H1 (cell line): ENCODE results near the gene NCR2.
A peak's percentile ranks its signal among the peaks of the same experiment; 100 is the strongest.

ENCODE experiments used
- ASH2L ChIP-seq: fragments of 200-600, 300-600 bp; sonication (generic); IDR thresholded peaks from one replicate; pipeline ENCODE4 v1.7.1; 2017; ENCODE audit warnings: low read length
- CREB1 ChIP-seq: IDR thresholded peaks from 2 replicates; pipeline ENCODE4 v1.6.1; 2012; ENCODE audit warnings: inconsistent platforms
- CTCF ChIP-seq, 3 experiments: IDR thresholded peaks; 1 replicate in 2 of 3; 2 replicates in 1 of 3; pipeline versions ENCODE4 v1.5.1 to v1.6.1; 2011; ENCODE audit warnings: low read length in 3 of 3, mild to moderate bottlenecking in 3 of 3, inconsistent platforms in 2 of 3, low read depth in 1 of 3, moderate library complexity in 1 of 3; ENCODE audit not compliant: insufficient read depth in 1 of 3; ENCODE audit errors: control extremely low read depth in 1 of 3
- E2F6 ChIP-seq: IDR thresholded peaks from 2 replicates; pipeline ENCODE4 v1.6.1; 2012; ENCODE audit warnings: inconsistent platforms

- TF ChIP-seq E2F6 (no peak), ASH2L (no peak), CTCF (IDR thresholded peaks at IDR 0.05; ENCODE audit: control extremely low read depth in 1 of 3, insufficient read depth in 1 of 3, low read depth in 1 of 3, low read length in 3 of 3) (0 out of 4 replicates have a peak, but pooled peaks of 1 of the 3 experiments have one; percentile 1), CREB1 (no peak)
These were observed 3.8 kb upstream of the NCR2 start for GRCh38 chr6:41331401-41332150.
